Measurements from ENCODE around the gene ADAMTS3. TPM values are rescaled to one million over a fixed set of nuclear protein-coding genes. Genes with fewer than 3 reads are reported as not detected.

Gene ADAMTS3
- total and polyA plus RNA-seq, 2 donors (not counting 1 experiment from before 2014, with no cell fraction given): not detected

DNA sequence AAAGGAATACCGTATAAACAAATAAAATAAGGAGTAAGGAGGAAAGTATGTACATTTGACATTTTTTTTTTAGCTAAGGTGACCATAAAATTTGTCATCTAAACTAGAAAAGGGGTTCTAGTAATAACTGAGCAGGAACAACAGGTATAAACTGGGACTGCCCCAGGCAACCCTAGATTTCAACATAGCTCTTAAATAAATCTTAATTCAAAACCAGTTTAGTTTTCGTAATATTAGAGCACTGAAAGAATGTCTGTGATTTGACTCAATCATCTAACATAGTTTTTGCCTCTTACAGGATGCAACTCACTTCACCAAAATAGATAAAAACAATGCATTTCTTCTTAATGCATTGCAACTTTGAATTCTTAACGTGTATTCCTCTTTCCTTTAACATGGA, 257.7 kb downstream of the ADAMTS3 start:
- intact Hi-C loops (cut with micrococcal nuclease): no loop called here
- TF ChIP-seq EZH2 (IDR thresholded peaks at IDR 0.05; ENCODE audit: borderline replicate concordance, insufficient read depth, low read depth, low read length, poor library complexity, severe bottlenecking): no peak
- TF ChIP-seq, protein P1, sequence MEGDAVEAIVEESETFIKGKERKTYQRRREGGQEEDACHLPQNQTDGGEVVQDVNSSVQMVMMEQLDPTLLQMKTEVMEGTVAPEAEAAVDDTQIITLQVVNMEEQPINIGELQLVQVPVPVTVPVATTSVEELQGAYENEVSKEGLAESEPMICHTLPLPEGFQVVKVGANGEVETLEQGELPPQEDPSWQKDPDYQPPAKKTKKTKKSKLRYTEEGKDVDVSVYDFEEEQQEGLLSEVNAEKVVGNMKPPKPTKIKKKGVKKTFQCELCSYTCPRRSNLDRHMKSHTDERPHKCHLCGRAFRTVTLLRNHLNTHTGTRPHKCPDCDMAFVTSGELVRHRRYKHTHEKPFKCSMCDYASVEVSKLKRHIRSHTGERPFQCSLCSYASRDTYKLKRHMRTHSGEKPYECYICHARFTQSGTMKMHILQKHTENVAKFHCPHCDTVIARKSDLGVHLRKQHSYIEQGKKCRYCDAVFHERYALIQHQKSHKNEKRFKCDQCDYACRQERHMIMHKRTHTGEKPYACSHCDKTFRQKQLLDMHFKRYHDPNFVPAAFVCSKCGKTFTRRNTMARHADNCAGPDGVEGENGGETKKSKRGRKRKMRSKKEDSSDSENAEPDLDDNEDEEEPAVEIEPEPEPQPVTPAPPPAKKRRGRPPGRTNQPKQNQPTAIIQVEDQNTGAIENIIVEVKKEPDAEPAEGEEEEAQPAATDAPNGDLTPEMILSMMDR (IDR thresholded peaks at IDR 0.05): no peak
- POLR2A ChIA-PET: no interaction called here
- no peak for DNase-seq
- WGBS (ENCODE audit: insufficient coverage): no CpG with 5 or more reads among the region's 3 CpGs
- CTCF ChIA-PET: interaction anchor here (1.0 to 1.2 kb wide), 2 partner anchors 9 to 11 kb away, joined by 3 read pairs; no protein-coding TSS in a partner anchor
- H4K20me1 ChIP-seq (ENCODE audit: control insufficient read depth, insufficient read depth, low read length, poor library complexity, severe bottlenecking): no peaks in the 10 kb centered on the region
- no peaks in the 10 kb centered on the region for H3K79me2 ChIP-seq (ENCODE audit: control insufficient read depth, insufficient read depth, low read length)
- no peak overlapping the region for H3K27ac ChIP-seq (ENCODE audit: low read length in 2 of 2)
- no peaks in the 10 kb centered on the region for H3K27me3 ChIP-seq (replicated peaks in 1 of 4; ENCODE audit: control extremely low read depth in 1 of 4, control insufficient read depth in 3 of 4, insufficient read depth in 4 of 4, low read length in 3 of 4)
- H2AFZ ChIP-seq (ENCODE audit: insufficient read depth, low read depth, low read length, poor library complexity, severe bottlenecking): no peak overlapping the region
- Mint-ChIP-seq H3K27ac (no peak overlapping the region), H3K4me3 (no peak overlapping the region), H3K27me3 (no peaks in the 10 kb centered on the region), H3K9me3 (ENCODE audit: insufficient read depth) (no peaks in the 10 kb centered on the region), H3K4me1 (no peaks in the 10 kb centered on the region)
- H3K9ac ChIP-seq (ENCODE audit: low read length): no peak overlapping the region
- H3K36me3 ChIP-seq (replicated peaks in 1 of 2; ENCODE audit: control extremely low read depth in 1 of 2, control insufficient read depth in 1 of 2, extremely low read depth in 1 of 2, insufficient read depth in 2 of 2, low read length in 1 of 2): no peaks in the 10 kb centered on the region
- no peak for ATAC-seq (ENCODE audit: low read depth)
- no peaks in the 10 kb centered on the region for H3K4me1 ChIP-seq (ENCODE audit: control insufficient read depth in 2 of 2, insufficient read depth in 2 of 2, low read length in 2 of 2)
- no peak overlapping the region for H3K4me3 ChIP-seq (ENCODE audit: control extremely low read depth in 1 of 5, extremely low read depth in 1 of 5, insufficient read depth in 1 of 5, low read depth in 2 of 5, low read length in 4 of 5)
- H3K9me3 ChIP-seq (ENCODE audit: control extremely low read depth in 1 of 3, control insufficient read depth in 2 of 3, insufficient read depth in 1 of 3, low read length in 2 of 3): peaks cover 0 to 1% (median 0%) of the 10 kb centered on the region in 3 donors
- H3K4me2 ChIP-seq (replicated peaks; ENCODE audit: low read depth, low read length, poor library complexity, severe bottlenecking): no peak overlapping the region

DNA sequence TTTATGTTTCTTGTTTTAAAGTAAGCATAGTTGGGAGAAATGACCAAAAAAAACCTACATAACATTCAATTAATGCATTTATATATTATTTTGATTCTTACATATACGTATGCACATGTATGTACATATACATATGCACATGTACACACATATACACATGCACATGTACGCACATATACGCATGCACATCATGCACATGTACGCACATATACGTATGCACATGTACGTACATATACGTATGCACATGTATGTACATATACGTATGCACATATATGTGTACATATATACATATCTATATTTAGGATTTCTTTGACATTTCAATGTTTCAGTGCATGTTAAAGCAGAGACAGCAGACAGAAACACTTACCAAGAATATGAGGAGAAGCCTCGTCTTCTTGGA, 263.4 kb downstream of the ADAMTS3 start:
- DNase-seq (no peak), ATAC-seq (ENCODE audit: low read depth) (no peak)
- Mint-ChIP-seq H3K9me3 (ENCODE audit: insufficient read depth) (no peaks in the 10 kb centered on the region), H3K4me3 (no peak overlapping the region), H3K4me1 (no peaks in the 10 kb centered on the region), H3K27ac (no peak overlapping the region), H3K27me3 (no peaks in the 10 kb centered on the region)
- Histone ChIP-seq H3K4me1 (ENCODE audit: control insufficient read depth in 2 of 2, insufficient read depth in 2 of 2, low read length in 2 of 2) (no peaks in the 10 kb centered on the region), H3K79me2 (ENCODE audit: control insufficient read depth, insufficient read depth, low read length) (no peaks in the 10 kb centered on the region), H3K36me3 (replicated peaks in 1 of 2; ENCODE audit: control extremely low read depth in 1 of 2, control insufficient read depth in 1 of 2, extremely low read depth in 1 of 2, insufficient read depth in 2 of 2, low read length in 1 of 2) (no peaks in the 10 kb centered on the region), H3K9me3 (ENCODE audit: control extremely low read depth in 1 of 3, control insufficient read depth in 2 of 3, insufficient read depth in 1 of 3, low read length in 2 of 3) (peaks cover 0 to 1% (median 0%) of the 10 kb centered on the region in 3 donors), H3K4me3 (ENCODE audit: control extremely low read depth in 1 of 5, extremely low read depth in 1 of 5, insufficient read depth in 1 of 5, low read depth in 2 of 5, low read length in 4 of 5) (no peak overlapping the region), H4K20me1 (ENCODE audit: control insufficient read depth, insufficient read depth, low read length, poor library complexity, severe bottlenecking) (no peaks in the 10 kb centered on the region), H3K27me3 (replicated peaks in 1 of 4; ENCODE audit: control extremely low read depth in 1 of 4, control insufficient read depth in 3 of 4, insufficient read depth in 4 of 4, low read length in 3 of 4) (no peaks in the 10 kb centered on the region), H3K27ac (ENCODE audit: low read length in 2 of 2) (no peak overlapping the region), H2AFZ (ENCODE audit: insufficient read depth, low read depth, low read length, poor library complexity, severe bottlenecking) (no peak overlapping the region), H3K9ac (ENCODE audit: low read length) (no peak overlapping the region), H3K4me2 (replicated peaks; ENCODE audit: low read depth, low read length, poor library complexity, severe bottlenecking) (no peak overlapping the region)
- no CpG with 5 or more reads among the region's 9 CpGs for whole genome bisulfite sequencing (ENCODE audit: insufficient coverage)
- ChIA-PET POLR2A (no interaction called here), CTCF (interaction anchor here (1.5 kb wide), 1 partner anchor 1705 kb away, joined by 4 read pairs; no protein-coding TSS in a partner anchor)
- intact Hi-C loops (cut with micrococcal nuclease): no loop called here
- no peak for TF ChIP-seq EZH2 (IDR thresholded peaks at IDR 0.05; ENCODE audit: borderline replicate concordance, insufficient read depth, low read depth, low read length, poor library complexity, severe bottlenecking)
- TF ChIP-seq, protein P1 (IDR thresholded peaks at IDR 0.05): no peak
